COLO829 (cell line): Measurements from ENCODE around the gene PDE4D.
"Not testable (repeated sequence)": the region's sequence is repeated elsewhere in the genome, so short reads cannot be mapped to it uniquely, and the experiment has no call there.

ENCODE experiments used
- DNase-seq: peaks from one replicate; pipeline ENCODE4 v3.0.0; 2012; ENCODE audit warnings: low spot score

Gene PDE4D

DNA sequence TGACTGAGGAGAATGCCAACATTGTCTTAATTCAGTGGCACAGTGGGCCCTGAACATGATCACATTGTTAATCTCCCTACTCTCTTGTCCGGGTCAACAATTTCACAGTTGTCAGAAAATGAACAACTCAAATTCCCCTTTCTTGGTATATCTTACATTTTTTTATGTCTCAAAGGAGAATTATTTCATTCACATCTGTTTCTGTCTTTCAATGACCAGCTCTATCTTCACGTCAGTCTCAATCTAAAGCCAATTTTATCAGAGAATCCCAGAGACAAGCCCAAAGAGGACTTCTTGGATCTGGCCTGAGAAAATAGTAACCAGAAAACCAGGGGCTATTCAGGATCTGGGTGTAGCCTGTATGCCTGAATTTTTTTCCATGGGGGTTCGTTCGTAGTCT, 477.5 kb downstream of the PDE4D start:
- DNase-seq: no peak

DNA sequence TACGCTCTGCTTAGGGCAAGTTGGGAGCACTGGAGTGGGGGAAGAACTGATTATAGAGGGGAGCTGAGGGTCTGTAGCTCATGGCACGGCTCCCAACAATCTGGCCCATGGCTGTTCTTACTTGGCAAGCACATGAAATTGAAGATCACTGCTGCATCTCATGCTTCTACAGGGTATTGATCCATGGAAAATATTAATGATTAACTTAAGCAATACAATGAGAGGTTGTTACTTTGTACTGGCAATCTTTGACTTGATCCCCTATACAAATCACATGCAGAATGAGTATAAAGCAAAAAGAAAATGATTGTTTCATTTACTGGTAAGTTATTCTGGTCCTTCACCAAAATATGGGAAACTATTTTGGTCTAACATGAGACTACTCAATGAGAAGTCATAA, 481.1 kb downstream of the PDE4D start:
- DNase-seq: no peak

- not testable (repeated sequence) for DNase-seq
These were observed 484.5 kb downstream of the PDE4D start for GRCh38 chr5:59408997-59409396.

- no peak for DNase-seq
These were observed 485.6 kb downstream of the PDE4D start for GRCh38 chr5:59407967-59408366.

DNA sequence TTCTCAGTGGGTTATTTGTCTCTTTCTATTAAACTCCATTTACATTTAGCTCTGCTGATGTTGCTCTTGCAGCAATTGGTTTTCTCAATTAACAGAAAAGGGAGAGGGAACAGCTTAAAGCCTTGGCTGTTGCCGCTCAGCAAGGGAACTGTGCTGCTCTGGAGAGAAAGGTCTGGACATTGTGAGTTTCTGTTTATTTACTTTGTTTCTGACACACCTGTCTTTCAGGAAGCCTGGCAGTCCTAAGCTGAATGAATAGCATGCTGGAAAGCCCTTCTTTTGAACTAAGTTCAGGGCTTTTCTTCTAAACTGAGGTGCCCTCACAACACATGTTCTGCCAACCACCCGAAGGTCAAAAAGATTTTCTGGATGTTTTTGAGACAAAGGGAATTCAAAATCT, 491.9 kb downstream of the PDE4D start:
- no peak for DNase-seq

- DNase-seq: not testable (repeated sequence)
These were observed 498.6 kb downstream of the PDE4D start for GRCh38 chr5:59394956-59395355.

DNA sequence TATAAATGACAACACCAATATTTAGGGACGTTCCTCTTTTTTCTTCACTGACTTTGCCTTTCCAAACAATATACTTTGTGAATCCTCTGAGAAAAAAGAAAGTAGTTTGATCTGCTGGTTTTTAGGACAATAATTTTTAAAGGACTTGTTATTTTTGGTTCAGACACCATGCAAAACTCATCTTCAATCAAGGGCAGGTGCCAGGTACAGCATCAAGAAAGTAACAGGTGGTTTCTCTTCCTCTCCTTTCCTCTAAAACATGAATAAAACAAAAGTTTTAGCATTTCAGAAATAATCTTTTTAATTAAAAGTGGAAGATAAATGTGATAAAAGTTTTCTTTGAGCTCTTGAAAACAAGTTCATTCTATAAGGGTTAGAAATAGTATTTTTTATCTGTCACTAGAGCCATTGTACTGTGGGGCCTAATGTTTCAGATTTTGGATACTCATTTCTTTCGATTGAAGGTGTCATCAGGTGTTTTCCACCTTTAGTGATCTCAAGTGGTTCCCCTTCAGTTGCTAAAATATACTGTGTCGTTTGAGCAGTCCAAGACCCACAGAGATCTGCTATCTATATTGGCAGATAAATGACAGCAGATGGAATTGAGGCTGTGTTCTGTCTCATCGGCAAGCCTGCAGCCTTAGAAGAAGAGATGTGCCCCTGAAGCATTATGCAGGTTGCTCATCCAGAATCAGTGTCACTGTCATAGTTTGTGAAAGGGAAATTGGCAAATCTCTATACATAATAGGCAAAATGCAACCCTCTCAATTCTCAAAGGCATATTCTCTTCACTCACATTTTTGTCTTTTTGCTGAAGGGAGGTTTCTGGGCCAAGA, 499.7 kb downstream of the PDE4D start:
- DNase-seq: no peak

DNA sequence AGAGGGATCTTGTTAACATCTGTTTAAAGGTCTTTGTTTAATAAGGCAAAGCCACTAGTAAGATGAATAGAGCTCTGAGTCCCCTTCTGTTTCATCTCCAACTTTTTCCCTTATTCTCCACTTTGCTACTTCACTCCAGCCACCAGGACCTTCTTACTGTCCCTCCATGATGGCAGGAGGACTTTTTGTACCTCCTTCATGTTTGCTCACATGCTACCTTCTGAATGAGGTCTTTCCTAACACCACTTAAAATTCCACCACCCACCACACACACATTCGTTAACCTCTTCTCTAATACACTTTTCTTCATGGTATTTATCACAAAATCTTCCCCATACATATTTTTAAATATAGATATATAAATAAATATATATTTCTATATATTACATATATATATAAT, 501.9 kb downstream of the PDE4D start:
- no peak for DNase-seq

GRCh38 chr5:59390989-59391388, 502.5 kb downstream of the PDE4D start:
- DNase-seq: no peak

DNA sequence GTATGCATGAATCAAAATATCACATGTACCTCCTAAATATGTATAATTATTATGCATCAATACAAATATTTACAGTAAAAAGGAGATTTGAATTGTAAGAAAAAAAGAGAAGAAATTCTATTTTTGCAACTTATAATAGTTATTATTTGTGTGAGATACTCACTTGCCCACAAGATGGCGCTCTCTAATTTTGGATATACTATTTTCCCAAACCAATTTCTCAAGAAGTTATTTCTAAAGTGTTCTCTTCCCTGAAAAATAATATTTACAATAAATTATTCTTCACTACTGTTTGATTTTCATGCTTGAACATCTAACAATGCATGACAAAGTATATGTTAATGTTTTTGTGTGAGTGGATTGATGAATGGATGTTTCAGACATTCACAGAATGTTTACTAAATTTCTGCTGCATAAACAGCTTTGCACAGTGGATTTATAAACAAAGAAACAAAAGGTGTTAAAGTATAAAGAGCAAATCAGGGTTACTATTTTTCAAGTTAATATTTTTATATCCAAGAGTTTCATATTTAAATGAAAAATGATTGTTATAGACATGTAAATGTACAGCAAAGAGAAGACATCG, 503.4 kb downstream of the PDE4D start:
- DNase-seq: no peak

- no peak for DNase-seq
These were observed 506.4 kb downstream of the PDE4D start for GRCh38 chr5:59387127-59387526.

DNA sequence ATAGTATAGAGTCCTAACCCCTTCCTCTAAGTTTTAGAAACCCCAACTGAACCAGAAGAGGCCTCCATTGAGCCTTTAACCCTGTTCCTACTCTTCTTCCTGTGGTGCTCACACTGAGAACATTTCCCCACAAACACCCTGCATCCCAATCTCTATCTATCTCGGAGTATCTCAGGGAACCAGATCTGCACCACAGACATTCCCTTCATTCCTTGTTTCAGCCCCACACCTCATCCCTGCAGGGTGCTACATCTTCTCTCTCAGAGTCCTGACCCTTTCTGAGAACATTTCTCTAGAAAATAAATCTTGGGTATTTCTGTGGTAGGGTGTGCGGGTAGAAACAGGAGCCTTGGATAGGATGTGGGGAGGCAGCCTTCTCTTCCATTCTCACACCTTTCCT, 507.8 kb downstream of the PDE4D start:
- DNase-seq: no peak

DNA sequence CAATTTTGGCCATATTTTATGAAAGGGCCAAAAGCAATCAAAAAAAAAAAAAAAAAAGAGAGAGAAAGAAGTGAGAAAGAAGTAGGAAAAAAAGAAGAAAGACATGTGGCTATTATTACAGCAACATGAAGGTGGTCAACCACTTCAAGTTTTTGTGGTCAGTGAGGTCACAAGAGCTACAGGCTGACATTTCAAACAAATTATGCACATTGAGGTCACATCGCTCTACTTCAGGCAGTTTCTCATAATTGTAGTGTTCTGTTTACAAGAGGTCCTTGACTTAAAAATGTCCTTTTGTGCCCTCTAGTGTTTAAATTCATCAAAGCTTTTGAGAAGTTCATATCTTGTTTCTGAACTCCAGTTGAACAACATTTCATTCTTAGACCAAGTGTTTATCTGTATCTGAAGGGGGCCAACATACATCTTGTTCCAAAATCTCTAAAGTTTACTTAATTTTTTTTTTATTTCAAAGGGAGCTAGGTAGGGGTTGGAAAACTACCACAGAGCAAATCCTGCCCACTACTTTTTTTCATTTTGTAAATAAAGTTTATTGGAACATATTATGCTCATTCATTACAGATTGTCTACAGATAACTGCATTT, 513.1 kb downstream of the PDE4D start:
- DNase-seq: peak; percentile 34

DNA sequence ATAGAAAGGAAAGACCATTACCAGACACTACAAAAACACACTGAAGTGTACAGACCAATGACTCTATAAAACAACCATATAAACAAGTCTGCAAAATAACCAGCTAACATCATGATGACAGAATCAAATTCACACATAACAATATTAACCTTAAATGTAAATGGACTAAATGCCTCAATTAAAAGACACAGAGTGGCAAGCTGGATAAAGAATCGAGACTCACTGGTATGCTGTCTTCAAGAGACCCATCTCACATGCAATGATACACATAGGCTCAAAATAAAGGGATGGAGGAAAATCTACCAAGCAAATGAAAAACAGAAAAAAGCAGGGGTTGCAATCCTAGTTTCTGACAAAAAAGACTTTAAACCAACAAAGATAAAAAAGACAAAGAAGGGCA, 519.5 kb downstream of the PDE4D start:
- DNase-seq: not testable (repeated sequence)

GRCh38 chr5:59371525-59372127, 521.9 kb downstream of the PDE4D start:
- DNase-seq: no peak

DNA sequence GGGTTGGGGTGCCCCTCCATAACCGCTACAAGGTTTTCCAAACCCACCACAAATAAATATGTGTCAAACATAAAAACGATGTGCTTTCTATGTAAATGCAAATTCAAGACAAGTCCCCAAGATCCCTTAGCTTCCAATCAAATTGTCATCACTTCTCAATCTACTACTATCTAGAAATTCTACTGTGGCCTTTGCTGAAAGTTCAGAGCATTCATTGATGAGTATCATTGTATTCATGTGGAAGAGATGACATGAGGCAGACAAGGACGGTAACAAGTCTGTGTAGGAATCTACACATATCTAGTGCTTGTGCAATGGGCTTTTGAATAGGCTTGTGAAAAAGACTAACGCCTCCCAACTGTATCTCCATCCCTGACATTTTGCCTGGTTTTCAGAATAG, 524.6 kb downstream of the PDE4D start:
- no peak for DNase-seq

DNA sequence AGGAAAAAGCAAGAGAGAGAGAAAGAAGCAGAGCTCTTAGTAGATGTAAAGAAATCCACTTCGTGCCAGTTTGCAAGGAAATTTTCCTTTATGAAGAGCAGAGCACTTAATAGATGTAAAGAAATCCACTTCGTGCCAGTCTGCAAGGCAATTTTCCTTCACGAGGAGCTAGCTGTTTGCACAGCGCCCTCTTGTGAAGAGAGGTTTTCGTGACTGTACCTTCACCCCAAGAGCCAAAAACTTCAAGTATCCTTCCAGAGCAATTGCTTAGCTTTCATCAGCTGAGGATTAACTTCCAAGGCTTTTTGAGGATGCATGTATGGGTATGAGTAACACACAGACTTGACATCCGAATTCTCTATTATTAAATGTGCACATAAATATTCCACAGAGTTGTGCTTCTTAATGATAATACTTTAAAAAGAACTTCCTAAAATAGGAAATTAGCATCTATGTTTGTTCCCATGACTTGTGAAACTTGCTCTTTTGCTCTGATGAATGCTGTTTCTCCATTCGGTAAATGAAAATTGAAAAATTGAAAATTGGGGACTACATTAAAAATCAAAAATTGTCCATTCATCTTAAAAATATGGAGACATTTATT, 525.6 kb downstream of the PDE4D start:
- DNase-seq: peak; percentile 20

GRCh38 chr5:59366784-59367183, 526.7 kb downstream of the PDE4D start:
- no peak for DNase-seq

DNA sequence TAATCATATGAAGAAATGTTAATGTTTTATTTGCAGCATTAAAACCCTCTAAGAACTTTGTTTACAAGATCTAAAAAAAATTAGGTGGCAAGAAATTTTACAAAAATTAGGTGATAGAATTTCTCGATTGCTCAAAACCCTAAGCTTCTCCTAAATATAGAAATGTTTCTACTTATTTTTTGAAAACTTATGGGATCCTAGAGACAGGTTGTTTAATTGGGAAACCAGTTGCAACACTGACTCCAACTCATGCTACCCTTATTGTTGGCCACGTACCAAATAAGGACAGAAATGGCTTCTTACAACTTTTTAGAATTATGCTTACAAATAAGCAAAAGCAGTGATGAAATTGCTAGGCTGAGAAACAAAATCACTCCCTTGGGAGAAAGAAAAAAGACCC, 531.1 kb downstream of the PDE4D start:
- DNase-seq: no peak

DNA sequence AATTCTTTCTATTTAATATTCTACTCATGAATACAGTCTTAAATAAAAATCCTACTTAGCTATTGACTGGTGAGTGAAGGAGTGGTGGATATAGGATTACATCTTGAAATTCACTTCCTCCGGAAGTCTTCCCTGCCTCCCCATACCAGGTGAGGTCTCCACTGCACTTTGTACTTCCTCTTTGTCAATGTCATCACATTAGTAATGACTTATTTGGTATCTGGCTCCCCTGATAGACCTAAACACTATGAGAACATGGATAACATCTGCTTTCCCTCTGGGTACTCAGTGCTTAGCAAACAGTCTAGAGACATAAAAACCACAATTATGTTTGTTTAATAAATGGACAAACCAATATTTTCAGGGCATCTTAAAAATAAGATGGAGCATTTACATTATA, 532.1 kb downstream of the PDE4D start:
- no peak for DNase-seq

DNA sequence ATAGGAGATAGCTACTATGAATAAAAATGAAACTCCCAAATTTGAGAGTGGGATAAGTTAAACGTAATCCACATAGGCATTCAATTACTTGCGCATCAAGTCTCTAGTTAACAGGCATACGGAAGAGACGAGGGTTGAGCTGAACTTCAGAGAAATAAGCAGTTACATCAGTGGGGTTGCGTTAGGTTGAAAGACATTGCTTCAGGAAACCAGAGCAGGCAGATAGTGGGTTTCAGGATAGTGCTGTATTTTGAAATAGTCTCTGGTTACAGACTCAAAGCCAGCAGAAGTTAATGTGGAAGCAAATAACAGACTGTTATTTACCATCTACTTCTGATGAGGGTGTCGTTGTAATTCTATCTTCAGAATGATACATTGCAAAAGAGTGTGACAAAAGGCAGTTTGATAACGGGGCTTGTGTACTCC, 533.4 kb downstream of the PDE4D start:
- DNase-seq: no peak

GRCh38 chr5:59358005-59358861, 535.3 kb downstream of the PDE4D start:
- DNase-seq: no peak
